ENCODE data around the gene C5orf34. TPM values are rescaled to one million over a fixed set of nuclear protein-coding genes. Genes with fewer than 3 reads are reported as not detected.
"Not testable (repeated sequence)": the region's sequence is repeated elsewhere in the genome, so short reads cannot be mapped to it uniquely, and the experiment has no call there.

Gene C5orf34
- polyA plus RNA-seq, 1 of the 3 experiments (the other 2 are of a cell fraction) = 2.9 TPM

DNA sequence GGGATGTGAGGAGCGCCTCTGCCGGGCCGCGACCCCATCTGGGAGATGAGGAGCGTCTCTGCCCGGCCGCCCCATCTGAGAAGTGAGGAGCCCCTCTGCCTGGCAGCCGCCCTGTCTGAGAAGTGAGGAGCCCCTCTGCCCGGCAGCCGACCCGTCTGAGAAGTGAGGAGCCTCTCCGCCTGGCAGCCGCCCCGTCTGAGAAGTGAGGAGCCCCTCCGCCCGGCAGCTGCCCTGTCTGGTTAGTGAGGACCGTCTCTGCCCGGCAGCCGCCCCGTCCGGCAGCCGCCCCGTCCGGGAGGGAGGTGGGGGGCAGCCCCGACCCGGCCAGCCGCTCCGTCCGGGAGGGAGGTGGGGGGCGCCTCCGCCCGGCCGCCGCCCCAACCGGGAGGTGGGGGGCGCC lies 3.9 kb downstream of the C5orf34 start:
- H3K4me3 ChIP-seq (ENCODE audit: low read depth in 2 of 2, low read length in 1 of 2); H3K4me2 ChIP-seq; H4K20me1 ChIP-seq (ENCODE audit: insufficient read depth); H3K27me3 ChIP-seq (ENCODE audit: insufficient read depth); CTCF ChIA-PET; H2AFZ ChIP-seq (ENCODE audit: low read depth); H3K4me1 ChIP-seq (ENCODE audit: control insufficient read depth in 1 of 2, insufficient read depth in 2 of 2, low read depth in 1 of 2, low read length in 1 of 2); H3F3A ChIP-seq (replicated peaks; ENCODE audit: insufficient read depth); H3K9me2 ChIP-seq; DNase-seq; H3K9me3 ChIP-seq; H3K27ac ChIP-seq (ENCODE audit: low read depth in 2 of 2, low read length in 1 of 2); H3K9ac ChIP-seq; H3K36me3 ChIP-seq (replicated peaks in 1 of 2; ENCODE audit: control insufficient read depth in 1 of 2, insufficient read depth in 2 of 2, low read length in 1 of 2); POLR2A ChIA-PET: not testable (repeated sequence)
- peaks cover 26% of the 10 kb centered on the region; the same call in 1 of the 2 replicates for H3K79me2 ChIP-seq (ENCODE audit: insufficient read depth)
- 89% methylated on average over 7 of the region's 36 CpGs for WGBS (ENCODE audit: low lambda C conversion rate)

DNA sequence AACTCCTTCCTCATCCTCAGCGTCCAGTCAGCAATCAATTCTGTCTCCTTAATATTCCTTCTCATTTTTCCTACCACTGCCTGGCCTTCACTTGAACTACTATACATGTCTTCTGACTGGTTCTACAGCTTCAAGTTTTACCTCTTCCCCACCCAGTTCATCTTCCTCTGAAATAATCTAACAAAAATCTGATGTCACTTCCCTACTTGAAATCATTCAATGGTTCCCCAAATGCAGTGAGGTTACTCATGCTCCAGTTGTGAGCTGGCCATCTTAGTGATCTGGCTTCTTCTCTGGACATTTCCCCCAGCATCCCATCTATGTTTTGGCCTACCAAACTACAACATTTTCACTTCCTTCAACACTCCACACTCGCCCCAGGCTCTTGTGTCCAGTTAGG lies 16.4 kb downstream of the C5orf34 start:
- H3K9me3 ChIP-seq = no peaks in the 10 kb centered on the region
- H3K9ac ChIP-seq = no peak overlapping the region
- no peaks in the 10 kb centered on the region for H3K79me2 ChIP-seq (ENCODE audit: insufficient read depth)
- H2AFZ ChIP-seq (ENCODE audit: low read depth) = no peak overlapping the region
- no peak overlapping the region for H3K27ac ChIP-seq (ENCODE audit: low read depth in 2 of 2, low read length in 1 of 2)
- H3K9me2 ChIP-seq = no peaks in the 10 kb centered on the region
- H3K36me3 ChIP-seq (replicated peaks in 1 of 2; ENCODE audit: control insufficient read depth in 1 of 2, insufficient read depth in 2 of 2, low read length in 1 of 2) = peaks cover 13 to 17% of the 10 kb centered on the region in 2 experiments
- ChIA-PET CTCF (interaction anchor here (0.6 to 1.2 kb wide), 3 partner anchors 13 to 120 kb away, joined by 3 to 9 read pairs (median 4); partner anchors contain the start of gene TMEM267), POLR2A (interaction anchor here (0.9 kb wide), 1 partner anchor 15 kb away, joined by 4 read pairs; no protein-coding TSS in a partner anchor)
- no peaks in the 10 kb centered on the region for H3K27me3 ChIP-seq (ENCODE audit: insufficient read depth)
- WGBS (ENCODE audit: low lambda C conversion rate) = 95% methylated on average over 2 of the region's 2 CpGs
- TF ChIP-seq ELF1 (IDR thresholded peaks at IDR 0.05) (no peak), NRF1 (IDR thresholded peaks at IDR 0.05; ENCODE audit: low read depth, low read length) (no peak), RFX5 (IDR thresholded peaks at IDR 0.05; ENCODE audit: low read length) (no peak)
- TF ChIP-seq, protein P1, sequence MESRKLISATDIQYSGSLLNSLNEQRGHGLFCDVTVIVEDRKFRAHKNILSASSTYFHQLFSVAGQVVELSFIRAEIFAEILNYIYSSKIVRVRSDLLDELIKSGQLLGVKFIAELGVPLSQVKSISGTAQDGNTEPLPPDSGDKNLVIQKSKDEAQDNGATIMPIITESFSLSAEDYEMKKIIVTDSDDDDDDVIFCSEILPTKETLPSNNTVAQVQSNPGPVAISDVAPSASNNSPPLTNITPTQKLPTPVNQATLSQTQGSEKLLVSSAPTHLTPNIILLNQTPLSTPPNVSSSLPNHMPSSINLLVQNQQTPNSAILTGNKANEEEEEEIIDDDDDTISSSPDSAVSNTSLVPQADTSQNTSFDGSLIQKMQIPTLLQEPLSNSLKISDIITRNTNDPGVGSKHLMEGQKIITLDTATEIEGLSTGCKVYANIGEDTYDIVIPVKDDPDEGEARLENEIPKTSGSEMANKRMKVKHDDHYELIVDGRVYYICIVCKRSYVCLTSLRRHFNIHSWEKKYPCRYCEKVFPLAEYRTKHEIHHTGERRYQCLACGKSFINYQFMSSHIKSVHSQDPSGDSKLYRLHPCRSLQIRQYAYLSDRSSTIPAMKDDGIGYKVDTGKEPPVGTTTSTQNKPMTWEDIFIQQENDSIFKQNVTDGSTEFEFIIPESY (IDR thresholded peaks at IDR 0.05; ENCODE audit: borderline replicate concordance, low read depth) = no peak
- TF ChIP-seq, protein P2, sequence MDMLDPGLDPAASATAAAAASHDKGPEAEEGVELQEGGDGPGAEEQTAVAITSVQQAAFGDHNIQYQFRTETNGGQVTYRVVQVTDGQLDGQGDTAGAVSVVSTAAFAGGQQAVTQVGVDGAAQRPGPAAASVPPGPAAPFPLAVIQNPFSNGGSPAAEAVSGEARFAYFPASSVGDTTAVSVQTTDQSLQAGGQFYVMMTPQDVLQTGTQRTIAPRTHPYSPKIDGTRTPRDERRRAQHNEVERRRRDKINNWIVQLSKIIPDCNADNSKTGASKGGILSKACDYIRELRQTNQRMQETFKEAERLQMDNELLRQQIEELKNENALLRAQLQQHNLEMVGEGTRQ (IDR thresholded peaks at IDR 0.05; ENCODE audit: borderline replicate concordance, low read depth, low read length) = no peak
- TF ChIP-seq, protein P3, sequence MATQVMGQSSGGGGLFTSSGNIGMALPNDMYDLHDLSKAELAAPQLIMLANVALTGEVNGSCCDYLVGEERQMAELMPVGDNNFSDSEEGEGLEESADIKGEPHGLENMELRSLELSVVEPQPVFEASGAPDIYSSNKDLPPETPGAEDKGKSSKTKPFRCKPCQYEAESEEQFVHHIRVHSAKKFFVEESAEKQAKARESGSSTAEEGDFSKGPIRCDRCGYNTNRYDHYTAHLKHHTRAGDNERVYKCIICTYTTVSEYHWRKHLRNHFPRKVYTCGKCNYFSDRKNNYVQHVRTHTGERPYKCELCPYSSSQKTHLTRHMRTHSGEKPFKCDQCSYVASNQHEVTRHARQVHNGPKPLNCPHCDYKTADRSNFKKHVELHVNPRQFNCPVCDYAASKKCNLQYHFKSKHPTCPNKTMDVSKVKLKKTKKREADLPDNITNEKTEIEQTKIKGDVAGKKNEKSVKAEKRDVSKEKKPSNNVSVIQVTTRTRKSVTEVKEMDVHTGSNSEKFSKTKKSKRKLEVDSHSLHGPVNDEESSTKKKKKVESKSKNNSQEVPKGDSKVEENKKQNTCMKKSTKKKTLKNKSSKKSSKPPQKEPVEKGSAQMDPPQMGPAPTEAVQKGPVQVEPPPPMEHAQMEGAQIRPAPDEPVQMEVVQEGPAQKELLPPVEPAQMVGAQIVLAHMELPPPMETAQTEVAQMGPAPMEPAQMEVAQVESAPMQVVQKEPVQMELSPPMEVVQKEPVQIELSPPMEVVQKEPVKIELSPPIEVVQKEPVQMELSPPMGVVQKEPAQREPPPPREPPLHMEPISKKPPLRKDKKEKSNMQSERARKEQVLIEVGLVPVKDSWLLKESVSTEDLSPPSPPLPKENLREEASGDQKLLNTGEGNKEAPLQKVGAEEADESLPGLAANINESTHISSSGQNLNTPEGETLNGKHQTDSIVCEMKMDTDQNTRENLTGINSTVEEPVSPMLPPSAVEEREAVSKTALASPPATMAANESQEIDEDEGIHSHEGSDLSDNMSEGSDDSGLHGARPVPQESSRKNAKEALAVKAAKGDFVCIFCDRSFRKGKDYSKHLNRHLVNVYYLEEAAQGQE (IDR thresholded peaks at IDR 0.05; ENCODE audit: low read depth, low read length) = no peak
- TF ChIP-seq, protein P4, sequence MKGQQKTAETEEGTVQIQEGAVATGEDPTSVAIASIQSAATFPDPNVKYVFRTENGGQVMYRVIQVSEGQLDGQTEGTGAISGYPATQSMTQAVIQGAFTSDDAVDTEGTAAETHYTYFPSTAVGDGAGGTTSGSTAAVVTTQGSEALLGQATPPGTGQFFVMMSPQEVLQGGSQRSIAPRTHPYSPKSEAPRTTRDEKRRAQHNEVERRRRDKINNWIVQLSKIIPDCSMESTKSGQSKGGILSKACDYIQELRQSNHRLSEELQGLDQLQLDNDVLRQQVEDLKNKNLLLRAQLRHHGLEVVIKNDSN (IDR thresholded peaks at IDR 0.05; ENCODE audit: borderline replicate concordance, low read depth) = no peak
- H3K4me2 ChIP-seq = no peak overlapping the region
- H3F3A ChIP-seq (replicated peaks; ENCODE audit: insufficient read depth) = no peaks in the 10 kb centered on the region
- H4K20me1 ChIP-seq (ENCODE audit: insufficient read depth) = no peaks in the 10 kb centered on the region
- no peak overlapping the region for H3K4me3 ChIP-seq (ENCODE audit: low read depth in 2 of 2, low read length in 1 of 2)
- no peaks in the 10 kb centered on the region for H3K4me1 ChIP-seq (ENCODE audit: control insufficient read depth in 1 of 2, insufficient read depth in 2 of 2, low read depth in 1 of 2, low read length in 1 of 2)
- no peak for DNase-seq
